ENCODE results near the gene NEK1.
"Not testable (repeated sequence)": the region's sequence is repeated elsewhere in the genome, so short reads cannot be mapped to it uniquely, and the experiment has no call there.

NEK1 gene

DNA sequence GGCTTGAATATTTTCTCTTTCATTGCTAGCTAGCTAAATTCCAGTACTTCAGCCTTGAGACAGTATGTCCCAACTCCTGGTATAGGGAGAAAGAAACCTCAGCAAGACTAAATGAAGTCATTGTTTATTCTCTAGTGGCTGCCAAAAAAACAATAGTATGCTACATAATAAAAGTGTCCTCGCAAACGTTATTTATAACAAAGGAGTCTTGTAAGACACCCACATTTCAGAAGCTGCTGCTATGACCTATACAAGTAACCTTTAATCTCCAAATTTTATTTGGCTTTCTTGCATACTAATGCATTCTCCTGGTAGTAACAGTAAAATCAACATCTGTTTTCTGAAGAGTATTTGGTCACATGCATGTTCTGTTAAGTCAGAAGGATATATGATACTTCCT is 28.8 kb downstream of the NEK1 start:
- DNase-seq, result no peak

DNA sequence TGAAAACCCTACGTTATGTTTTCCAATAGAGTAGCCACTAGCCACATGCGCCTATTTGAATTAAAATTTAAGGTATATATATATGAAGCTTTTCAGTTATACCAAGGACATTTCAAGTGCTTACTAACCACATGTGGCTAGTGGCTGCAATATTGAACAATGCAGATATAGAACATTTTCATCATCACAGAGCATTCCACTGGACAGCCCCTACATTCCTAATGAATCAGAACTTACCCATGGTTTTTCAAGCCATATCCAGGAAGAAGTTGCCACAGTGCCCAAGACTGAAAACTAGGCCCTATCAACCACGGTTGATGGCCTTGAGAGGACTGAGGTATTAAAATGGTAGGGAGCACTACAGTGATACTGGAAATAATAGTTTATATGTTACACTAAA is 29.7 kb downstream of the NEK1 start:
- DNase-seq, result no peak

DNA sequence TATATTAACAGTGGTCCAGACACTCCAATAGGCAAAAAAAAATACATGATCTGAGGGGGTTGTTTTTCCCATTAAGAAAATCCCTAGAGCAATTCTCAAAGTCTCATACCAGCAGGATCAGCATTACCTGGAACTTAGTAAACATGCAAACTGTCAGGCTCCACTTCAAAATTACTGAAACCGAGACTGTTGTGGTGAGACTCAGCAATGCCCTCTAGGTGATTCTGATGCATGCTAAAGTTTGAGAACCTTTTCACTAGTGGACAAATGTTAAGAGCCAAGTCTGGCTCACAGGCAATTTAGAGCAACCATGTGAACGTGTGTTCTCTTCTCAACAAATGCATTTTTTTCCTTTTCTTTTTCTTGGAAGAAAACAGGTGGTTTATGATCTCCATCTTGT is 30.2 kb downstream of the NEK1 start:
- no peak for DNase-seq

DNA sequence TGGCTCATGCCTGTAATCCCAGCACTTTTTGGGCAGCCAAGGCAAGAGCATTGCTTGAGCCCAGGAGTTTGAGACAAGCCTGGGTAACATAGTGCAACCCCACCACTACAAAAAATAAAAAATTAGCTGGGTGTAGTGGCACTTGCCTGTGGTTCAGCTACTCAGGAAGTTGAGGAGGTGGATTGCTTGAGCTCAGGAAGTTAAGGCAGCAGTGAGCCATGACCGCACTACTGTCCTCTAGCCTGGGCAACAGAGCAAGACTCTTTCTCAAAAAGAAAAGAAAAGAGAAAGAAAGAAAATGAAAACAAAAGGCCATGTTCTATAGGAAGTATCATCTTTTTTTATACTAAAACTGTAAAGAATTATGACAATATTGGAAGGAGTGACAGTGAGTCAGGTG is 38.5 kb downstream of the NEK1 start:
- DNase-seq, result no peak

DNA sequence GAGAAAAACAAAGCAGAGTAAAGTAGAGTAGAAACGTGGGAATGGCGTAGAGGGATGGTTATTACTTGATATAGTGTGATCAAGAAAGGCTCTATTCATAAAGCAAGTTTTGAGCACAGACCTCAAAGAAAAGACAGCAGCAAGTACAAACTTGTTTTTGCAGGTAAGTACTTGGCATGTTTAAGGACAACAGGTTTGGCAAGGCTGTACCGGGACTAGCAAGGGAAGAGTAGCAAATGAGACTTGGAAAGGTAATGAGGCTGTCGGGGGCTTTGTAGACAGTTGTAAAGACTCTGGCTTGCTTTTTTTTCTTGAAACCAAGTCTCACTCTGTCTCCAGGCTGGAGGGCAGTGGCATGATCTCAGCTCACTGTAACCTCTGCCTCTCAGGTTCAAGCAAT is 40.9 kb downstream of the NEK1 start:
- no peak for DNase-seq

DNA sequence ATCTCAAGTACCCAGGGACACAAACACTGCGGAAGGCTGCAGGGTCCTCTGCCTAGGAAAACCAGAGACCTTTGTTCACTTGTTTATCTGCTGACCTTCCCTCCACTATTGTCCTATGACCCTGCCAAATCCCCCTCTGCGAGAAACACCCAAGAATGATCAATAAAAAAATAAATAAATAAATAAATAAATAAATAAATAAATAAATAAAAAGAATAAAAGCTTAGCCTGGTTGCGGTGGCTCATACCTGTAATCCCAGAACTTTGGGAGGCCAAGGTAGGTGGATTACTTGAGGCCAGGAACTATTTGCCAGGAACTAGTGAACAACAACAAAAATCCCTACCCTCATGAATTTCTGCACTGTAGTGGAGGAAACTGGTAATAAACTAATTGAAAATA is 41.4 kb downstream of the NEK1 start:
- not testable (repeated sequence) for DNase-seq

DNA sequence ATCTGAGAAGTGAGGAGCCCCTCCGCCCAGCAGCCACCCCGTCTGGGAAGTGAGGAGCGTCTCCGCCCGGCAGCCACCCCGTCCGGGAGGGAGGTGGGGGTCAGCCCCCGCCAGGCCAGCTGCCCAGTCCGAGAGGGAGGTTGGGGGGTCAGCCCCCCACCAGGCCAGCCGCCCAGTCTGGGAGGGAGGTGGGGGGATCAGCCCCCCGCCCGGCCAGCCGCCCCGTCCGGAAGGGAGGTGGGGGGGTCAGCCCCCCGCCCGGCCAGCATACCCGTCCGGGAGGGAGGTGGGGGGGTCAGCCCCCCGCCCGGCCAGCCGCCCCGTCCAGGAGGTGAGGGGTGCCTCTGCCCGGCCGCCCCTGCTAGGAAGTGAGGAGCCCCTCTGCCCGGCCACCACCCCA is 42.1 kb downstream of the NEK1 start:
- not testable (repeated sequence) for DNase-seq

DNA sequence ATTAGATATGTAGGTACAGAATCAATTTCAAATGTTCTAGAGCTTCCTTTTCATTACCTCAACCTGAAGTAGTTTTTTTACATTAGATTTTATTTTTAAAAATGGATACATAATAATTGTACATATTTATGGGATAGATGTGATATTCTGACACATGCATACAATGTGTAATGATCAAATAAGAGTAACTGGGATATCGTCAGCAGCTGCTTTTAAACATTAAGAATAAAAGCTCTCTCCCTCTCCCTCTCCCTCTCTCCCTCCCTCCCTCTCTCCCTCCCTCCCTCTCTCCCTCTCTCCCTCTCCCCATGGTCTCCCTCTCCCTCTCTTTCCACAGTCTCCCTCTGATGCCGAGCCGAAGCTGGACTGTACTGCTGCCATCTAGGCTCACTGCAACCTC is 43.2 kb downstream of the NEK1 start:
- DNase-seq, result not testable (repeated sequence)

DNA sequence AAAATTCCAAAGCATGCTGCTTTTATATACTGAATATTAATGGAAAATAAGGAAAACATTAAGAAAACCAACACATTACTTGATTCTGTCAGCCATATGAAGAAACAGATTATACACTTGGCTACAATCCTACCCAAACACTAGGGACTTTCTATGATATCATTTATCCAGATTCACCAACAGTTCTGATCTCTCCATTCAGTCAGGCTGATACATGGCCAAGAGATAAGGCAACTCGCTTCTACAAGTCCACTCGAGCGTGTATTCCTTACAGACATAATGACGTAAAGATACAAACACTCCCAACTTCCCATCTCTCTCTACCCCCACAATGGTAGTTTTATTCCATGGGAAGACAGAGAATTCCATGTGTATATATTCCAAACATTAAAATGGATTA is 44.5 kb downstream of the NEK1 start:
- DNase-seq, result no peak

DNA sequence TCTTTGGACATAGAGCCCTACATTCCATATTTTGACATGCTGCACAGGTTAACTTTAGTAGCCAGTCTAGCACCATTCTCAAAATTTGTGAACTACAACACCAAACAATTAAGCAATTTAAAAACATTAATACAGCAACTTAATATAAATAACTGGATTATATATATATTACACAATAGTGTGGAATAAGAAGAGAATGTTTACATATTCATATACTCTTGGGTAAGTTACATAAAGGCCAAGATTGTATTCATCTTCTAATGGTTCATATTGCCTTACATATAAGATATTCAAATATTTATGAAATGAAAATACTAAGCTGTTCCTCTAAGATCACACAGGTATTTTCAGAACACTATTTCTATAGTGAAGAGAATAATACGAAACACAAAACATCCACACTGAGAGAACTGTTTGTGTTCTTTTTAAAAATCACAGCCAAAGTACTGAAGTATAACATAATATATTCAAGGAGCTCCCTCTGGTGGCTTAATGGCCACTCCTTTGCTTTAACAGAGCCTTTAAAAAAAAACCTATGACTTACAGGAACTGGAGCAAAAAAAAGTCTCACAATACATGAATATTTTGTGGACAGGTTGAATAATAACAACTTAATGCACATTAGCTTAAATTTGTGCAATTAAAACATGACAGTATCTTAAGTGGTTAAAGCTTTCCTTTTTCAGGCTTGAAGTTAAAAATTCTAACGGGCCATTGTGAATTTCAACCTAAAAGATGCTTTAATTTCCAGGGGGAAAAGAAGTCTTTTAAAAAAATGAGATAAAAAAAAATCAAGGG is 46.2 kb downstream of the NEK1 start:
- DNase-seq, result peak; percentile 28

DNA sequence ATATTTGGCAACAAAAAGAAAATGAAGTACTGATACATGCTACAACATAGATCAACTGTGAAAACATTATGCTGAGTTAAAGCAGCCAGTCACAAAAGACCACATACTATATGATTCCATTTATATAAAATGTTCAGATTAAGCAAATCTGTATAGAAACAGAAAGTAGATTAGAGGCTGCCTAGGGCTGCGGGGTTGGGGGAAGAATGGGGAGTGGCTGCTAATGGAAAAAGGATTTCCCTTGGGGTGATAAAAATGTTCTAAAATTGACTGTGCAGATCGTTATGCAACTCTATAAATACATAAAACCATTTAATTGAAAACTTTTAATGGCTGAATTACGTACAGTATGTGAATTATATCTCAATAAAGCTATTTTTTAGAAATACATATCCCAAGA is 46.8 kb downstream of the NEK1 start:
- DNase-seq, result no peak

DNA sequence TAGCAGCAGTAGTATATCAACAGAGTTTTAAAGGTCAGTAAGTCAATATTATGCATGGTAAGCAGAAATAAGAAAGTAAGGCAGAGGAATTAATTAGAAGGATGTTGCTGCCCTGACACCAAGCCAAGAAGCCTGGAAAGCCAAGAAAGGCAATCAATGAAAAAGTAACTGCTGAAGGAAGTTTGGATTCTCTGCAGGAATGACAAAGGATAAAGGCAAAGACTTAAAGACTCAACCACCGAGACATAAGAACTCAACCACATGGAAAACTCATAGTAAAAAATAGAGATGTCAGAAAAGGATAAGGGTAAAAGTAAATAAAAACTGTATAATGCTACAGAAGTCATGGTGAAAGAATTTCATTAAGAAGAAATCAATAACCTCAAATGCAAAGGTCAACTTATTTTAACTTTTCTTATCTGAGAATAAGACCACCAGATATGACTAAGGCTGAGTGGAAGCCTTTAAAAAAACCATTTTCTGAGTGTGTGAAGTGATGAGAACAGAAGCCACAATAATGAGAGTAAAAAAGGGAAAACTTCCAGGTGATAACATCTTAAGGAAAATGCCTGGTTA is 55.2 kb downstream of the NEK1 start:
- no peak for DNase-seq

DNA sequence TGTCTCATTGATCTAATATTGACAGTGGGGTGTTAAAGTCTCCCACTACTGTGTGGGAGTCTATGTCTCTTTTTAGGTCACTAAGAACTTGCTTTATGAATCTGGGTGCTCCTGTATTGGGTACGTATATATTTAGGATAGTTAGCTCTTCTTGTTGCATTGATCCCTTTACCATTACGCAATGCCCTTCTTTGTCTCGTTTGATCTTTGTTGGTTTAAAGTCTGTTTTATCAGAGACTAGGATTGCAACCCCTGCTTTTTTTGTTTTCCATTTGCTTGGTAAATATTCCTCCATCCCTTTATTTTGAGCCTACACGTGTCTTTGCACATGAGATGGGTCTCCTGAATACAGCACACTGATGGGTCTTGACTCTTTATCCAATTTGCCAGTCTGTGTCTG is 65.8 kb downstream of the NEK1 start:
- DNase-seq, result not testable (repeated sequence)

DNA sequence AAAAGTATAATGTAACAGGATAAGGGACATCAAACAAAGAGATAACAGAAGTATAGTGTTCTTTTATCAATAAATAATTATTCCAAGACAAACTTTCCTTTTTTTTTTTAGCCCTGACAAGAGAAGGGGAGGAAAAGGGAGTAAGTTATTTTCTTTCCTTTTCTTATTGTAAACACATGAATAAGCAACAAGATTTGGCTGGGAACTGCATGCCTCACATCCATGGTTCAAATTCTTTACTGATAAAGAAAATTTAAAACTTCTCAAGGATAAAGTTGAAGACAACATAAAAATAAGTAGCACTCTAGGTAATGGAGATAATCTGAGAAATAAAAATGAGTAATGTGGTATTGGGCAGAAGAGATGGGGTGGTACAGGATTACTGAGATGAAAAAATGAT is 71.6 kb downstream of the NEK1 start:
- no peak for DNase-seq

DNA sequence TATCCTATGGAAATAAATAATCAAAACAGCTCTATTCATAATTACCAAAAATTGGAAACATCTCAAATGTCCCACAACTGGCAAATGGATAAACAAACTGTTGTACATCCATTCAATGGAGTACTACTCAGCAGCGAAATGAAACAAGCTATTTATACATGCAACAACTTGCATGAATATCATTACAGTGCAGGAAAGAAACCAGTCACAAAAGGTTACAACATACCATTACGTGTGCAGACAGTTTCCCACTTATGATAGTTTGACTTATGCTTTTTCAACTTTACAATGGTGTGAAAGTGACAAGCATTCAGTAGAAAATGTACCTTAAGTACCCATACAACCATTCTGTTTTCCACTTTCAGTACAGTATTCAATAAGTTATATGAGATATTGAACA is 82.3 kb downstream of the NEK1 start:
- no peak for DNase-seq

DNA sequence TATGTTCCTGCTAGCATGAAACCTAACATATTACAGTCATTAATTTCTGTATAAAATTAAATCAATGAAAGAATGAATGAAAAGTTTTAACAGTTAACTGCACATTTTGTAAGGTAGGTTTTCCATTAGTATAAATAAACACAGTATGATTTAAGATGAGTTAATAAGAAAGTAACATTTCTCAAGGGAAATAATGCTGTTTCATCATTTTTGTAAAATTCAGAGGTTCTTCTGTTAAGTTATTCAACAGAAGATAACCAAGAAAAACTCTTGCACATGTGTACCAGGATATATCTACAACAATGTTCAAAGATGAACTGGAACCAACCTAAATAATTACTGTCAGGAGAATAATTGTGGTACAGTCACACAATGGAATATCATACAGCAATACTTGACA is 88.6 kb downstream of the NEK1 start:
- no peak for DNase-seq

DNA sequence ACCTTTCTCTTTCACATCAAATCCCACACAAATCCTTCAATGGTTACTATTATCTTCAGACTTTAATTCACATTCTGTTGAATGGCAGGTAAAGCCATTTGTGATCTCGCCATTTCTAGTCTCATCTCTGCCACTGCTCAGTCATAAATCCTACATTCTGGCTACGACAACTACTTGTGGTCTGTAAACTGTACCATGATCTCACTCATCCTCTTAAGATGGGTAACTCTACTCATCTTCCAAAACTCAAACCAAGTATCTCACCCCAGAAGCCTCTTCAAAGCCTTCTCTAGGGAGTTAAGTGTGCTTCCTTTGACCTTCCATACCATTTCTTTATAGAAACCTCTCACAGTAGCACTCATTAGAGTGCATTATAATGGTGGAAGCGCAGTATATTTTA is 101.8 kb downstream of the NEK1 start:
- no peak for DNase-seq

DNA sequence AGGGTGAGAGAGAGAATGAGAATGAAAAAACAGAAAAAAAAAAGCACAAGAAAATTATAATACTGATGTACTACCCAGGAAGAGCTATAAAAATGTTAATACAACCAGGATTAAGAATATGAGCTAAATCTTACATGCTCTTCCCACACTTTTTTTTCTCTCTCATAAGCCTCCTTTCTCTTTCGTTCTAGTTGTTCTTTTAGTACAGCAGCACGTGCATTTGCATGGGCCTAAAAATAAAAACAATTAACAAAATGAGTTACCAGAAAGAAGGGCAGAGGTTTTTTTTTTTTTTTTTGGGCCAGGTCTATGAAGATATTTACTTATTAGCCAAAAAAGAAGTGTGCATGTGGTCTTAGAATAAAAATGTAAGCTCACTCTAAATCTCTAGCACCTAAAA is 105.5 kb downstream of the NEK1 start:
- DNase-seq, result no peak

DNA sequence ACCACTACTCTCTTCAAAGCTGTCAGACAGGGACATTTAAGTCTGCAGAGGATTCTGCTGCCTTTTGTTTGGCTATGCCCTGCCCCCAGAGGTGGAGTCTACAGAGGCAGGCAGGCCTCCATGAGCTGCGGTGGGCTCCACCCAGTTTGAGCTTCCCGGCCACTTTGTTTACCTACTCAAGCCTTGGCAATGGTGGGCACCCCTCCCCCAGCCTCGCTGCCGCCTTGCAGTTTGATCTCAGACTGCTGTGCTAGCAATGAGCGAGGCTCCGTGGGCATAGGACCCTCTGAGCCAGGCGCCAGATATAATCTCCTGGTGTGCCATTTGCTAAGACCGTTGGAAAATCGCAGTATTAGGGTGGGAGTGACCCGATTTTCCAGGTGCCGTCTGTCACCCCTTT is 112.5 kb downstream of the NEK1 start:
- DNase-seq, result not testable (repeated sequence)

DNA sequence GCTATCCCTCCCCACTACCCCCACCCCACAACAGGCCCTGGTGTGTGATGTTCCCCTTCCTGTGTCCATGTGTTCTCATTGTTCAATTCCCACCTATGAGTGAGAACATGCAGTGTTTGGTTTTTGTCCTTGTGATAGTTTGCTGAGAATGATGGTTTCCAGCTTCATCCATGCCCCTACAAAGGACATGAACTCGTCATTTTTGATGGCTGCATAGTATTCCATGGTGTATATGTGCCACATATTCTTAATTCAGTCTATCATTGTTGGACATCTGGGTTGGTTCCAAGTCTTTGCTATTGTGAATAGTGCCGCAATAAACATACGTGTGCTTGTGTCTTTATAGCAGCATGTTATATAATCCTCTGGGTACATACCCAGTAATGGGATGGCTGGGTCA is 118.1 kb downstream of the NEK1 start:
- DNase-seq, result not testable (repeated sequence)

DNA sequence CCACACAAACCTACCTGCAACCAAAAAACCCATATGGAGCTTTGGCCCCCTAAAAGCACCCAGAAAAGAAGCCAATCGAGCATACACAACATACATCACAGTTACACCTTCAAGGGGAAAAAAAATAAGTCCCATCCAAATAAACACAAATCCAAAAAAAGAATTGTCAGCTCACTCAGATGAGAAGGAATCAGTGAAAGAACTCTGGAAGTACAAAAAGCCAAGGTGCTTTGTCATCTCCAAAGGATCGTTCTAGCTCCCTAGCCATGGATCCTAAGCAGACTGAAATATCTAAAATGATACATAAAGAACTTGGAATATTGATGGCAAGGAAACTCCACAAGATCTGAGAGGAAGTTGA is 119.2 kb downstream of the NEK1 start:
- no peak for DNase-seq

DNA sequence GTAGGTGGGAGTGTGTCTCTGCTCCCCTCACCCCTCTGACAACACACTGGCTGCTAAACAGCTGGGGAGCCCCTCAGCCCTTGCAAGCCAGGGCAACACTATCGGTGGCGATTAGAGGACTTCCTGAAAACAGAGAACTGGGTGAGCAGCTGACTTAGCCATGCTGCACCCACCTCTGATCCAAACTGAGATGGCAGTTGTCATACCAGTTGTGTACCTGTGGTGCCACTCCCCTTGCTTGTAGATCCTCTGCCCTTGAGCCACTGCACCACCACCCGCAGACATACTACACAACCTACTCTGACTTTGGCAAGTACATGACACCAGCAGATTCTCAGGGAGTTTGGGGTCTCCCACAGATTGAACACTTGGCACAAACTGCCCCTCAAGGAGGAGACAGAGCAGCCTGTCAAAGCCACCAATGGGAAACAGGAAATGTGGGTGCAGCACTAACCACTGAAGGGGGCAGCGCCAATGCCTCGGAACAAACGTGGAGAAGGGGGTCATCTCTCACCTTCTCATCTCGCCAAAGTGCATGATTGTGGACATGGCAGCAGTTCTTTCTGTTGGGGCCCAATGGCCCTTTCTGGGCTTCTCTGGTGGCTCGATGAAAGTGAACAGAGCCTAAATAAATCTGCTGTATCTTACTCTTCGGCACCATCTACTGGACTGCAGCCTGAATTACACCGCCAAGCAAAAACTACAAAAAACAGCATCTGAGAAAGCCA is 119.8 kb downstream of the NEK1 start:
- DNase-seq, result peak; percentile 11

DNA sequence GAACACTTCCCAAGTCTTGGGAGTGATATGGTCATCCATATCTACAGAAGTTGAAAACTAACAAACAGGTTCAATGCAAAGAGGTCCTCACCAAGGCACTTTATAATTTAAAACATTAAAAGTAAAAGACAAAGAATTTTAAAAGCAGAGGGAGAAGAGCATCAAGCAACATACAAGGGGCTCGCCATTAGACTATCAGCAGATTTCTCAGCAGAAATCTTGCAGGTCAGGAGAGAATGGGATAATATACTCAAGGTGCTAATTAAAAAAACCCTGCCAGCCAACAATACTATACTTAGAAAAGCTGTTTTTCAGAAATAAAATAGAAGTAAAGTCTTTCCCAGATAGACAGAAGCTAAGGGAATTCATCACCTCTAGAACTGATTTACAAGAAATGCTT is 121.2 kb downstream of the NEK1 start:
- no peak for DNase-seq

DNA sequence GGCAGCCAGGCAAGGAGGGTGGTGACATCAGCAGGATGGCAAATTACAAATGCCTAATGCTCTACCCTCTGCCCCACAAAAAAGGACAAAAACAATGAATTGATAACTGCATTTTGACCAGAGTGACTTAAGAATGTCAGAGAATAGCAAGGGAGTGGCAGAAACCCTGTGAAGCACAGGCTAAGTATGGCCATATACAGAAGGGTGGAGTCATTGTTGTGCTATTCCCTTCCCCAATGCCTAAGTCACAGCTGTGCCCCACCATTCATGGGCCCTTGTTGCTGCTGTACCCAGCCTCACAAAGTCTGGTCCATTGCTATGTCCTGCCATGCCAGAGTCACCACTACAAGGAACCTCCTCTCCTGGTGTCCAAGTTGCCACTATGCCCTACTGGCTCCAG is 123.1 kb downstream of the NEK1 start:
- DNase-seq, result no peak

Measured in NCI-H1694 treated with DMSO at 0.1 percent for 48 hours (cell line).